Stomach (tissue), 9 donors: ENCODE data around the gene MTCL1. TPM values are rescaled to one million over a fixed set of nuclear protein-coding genes. Genes with fewer than 3 reads are reported as not detected.

Source experiments
- DNase-seq, 2 donors: peaks; one replicate each; pipeline versions ENCODE4 v3.0.0 to v3.0.0-alpha.2; 2013 to 2019
- H3K27ac ChIP-seq, 5 donors: fragments of 200-600 bp in 4 of 5; sonication (generic) in 4 of 5; one replicate each; pipeline ENCODE4 v1.5.1; 2013 to 2019; ENCODE audit warnings: mild to moderate bottlenecking in 1 of 5, moderate library complexity in 1 of 5
- H3K27me3 ChIP-seq, 3 donors: fragments of 200-600 bp; sonication (generic); one replicate each; pipeline ENCODE4 v1.5.1; 2017 to 2019; ENCODE audit warnings: mixed run types in 1 of 3
- H3K36me3 ChIP-seq, 4 donors: fragments of 200-600 bp; sonication (generic); 1 replicate in 3 of 4; 2 replicates in 1 of 4; pipeline ENCODE4 v1.5.1; 2016 to 2019
- H3K4me1 ChIP-seq, 4 donors: fragments of 200-600 bp; sonication (generic); one replicate each; pipeline ENCODE4 v1.5.1; 2016 to 2019
- H3K4me3 ChIP-seq, 4 donors: fragments of 200-600 bp; sonication (generic) in 3 of 4; one replicate each; pipeline ENCODE4 v1.5.1; 2016 to 2019; ENCODE audit warnings: mild to moderate bottlenecking in 1 of 4
- H3K9me3 ChIP-seq, 4 donors: fragments of 200-600 bp; sonication (generic); one replicate each; pipeline ENCODE4 v1.5.1; 2016 to 2019
- EP300 ChIP-seq: sonication (generic); formaldehyde crosslinking; IDR thresholded peaks from one replicate; pipeline ENCODE4 v1.6.1; 2017; ENCODE audit warnings: antibody characterized with exemption
- POLR2A ChIP-seq, 4 donors: fragments of 450-650 bp; IDR thresholded peaks; one replicate each; pipeline ENCODE4 v1.6.1; 2016; ENCODE audit warnings: antibody characterized with exemption in 4 of 4, control low read depth in 2 of 4, mild to moderate bottlenecking in 1 of 4, moderate library complexity in 1 of 4
- POLR2AphosphoS5 ChIP-seq, 3 donors: sonication (generic); formaldehyde crosslinking; IDR thresholded peaks; one replicate each; pipeline ENCODE4 v1.6.1; 2016; ENCODE audit warnings: antibody characterized with exemption in 3 of 3
- WGBS, 5 donors: extraction: QIAGEN DNeasy Blood & Tissue Kit in 3 of 5; methylation state at CpG; one replicate each; pipeline versions ENCODE4 v1.1.5 to v1.1.7; 2013 to 2018; 5-methylcytosine and 5-hydroxymethylcytosine counted together
- intact Hi-C: fragments of 100-400 bp; cut with DNase I; formaldehyde crosslinking; loops from one replicate; pipeline ENCODE4 v1.15.1; 2023; ENCODE audit warnings: low total_unique reads
- polyA plus RNA-seq, 3 donors: library from polyadenylated mRNA; stranded (reverse); fragments of 200-250 nt; gene quantifications; one replicate each; pipeline ENCODE4 v1.2.3, GENCODE V29; 2013
- total RNA-seq, 5 donors: library from RNA; depleted of rRNA; stranded (reverse); fragments of >200 nt; gene quantifications; one replicate each; pipeline versions ENCODE4 v1.1.0 to v1.2.3, GENCODE V29; 2014 to 2016
- TF ChIP-seq, protein P1 (sequence below), 7 experiments: fragments of 450-650 bp in 4 of 7; fragments of 200-600 bp in 3 of 7; sonication (generic) in 3 of 7; IDR thresholded peaks; one replicate each; pipeline ENCODE4 v1.5.1; 2016 to 2019; ENCODE audit warnings: antibody characterized with exemption in 7 of 7, control low read depth in 2 of 7, mild to moderate bottlenecking in 1 of 7
- donor health status: healthy with polysubstance abuse.
- donor health status: Bipolar disorder and iron deficiency.
- donor health status: healthy.

MTCL1 gene
- total and polyA plus RNA-seq, 8 donors: 2.3 to 225 (median 20.5) TPM

DNA sequence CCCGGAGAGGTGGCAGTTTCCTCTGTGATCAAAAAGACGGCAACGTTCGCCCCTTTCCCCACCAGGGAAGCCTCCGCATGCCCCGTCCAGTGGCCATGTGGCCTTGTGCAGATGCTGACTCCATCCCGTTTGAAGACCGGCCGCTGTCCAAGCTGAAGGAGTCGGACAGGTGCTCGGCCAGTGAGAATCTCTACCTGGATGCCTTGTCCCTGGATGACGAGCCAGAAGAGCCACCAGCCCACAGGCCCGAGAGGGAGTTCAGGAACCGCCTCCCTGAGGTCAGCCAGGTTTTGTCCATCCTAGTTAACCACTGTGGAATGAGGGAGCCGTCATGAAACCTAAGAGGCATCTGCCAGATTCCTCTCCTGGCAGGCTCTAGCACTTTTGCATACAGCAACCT is 113.6 kb downstream of the MTCL1 start:
- H3K4me3 ChIP-seq: no peak overlapping the region
- WGBS, 5 donors: 88 to 95% (median 94%) methylated on average over 15 of the region's 15 CpGs
- intact Hi-C loops: no loop called here

DNA sequence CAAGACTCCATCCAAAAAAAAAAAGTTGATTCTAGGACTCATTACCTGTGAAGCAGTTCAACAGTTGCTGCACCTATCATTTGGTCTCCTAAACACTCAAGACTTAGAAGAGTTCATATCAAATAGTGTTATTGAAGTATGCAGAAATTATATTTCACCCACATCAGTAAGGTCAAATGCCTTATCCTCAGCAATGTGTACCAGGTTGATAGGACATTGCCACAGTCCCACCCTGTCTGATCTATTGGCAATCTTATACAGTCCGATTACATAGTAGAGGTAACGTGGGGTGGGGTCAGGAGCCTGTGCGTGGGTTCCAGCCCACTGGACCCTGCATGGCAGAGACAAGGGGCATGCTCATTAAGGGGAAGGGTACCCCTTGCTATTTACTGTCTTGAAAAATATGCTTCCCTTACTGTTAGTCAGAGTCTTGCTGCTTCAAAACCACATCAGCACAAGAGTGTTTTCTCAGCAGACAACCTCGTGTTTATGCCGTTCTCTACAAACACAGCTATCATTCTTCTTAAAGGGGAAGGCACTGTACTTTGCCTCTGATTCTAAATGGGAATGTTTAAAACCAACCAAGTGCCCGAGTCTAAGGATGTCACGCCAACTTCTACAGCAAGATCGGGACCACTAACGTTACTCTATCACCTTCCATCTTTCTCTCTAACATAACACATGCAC is 115.2 kb downstream of the MTCL1 start:
- Histone ChIP-seq H3K36me3 (peaks cover 8 to 76% (median 31%) of the 10 kb centered on the region in 4 donors), H3K9me3 (no peaks in the 10 kb centered on the region), H3K4me1 (peaks cover 0 to 5% (median 0%) of the 10 kb centered on the region in 4 donors), H3K27ac (no peak overlapping the region), H3K4me3 (no peak overlapping the region), H3K27me3 (no peaks in the 10 kb centered on the region)
- intact Hi-C loops: no loop called here
- DNase-seq: no peak
- no peak for TF ChIP-seq POLR2AphosphoS5 (IDR thresholded peaks at IDR 0.05)
- TF ChIP-seq POLR2A (IDR thresholded peaks at IDR 0.05): no peak
- TF ChIP-seq, protein P1, sequence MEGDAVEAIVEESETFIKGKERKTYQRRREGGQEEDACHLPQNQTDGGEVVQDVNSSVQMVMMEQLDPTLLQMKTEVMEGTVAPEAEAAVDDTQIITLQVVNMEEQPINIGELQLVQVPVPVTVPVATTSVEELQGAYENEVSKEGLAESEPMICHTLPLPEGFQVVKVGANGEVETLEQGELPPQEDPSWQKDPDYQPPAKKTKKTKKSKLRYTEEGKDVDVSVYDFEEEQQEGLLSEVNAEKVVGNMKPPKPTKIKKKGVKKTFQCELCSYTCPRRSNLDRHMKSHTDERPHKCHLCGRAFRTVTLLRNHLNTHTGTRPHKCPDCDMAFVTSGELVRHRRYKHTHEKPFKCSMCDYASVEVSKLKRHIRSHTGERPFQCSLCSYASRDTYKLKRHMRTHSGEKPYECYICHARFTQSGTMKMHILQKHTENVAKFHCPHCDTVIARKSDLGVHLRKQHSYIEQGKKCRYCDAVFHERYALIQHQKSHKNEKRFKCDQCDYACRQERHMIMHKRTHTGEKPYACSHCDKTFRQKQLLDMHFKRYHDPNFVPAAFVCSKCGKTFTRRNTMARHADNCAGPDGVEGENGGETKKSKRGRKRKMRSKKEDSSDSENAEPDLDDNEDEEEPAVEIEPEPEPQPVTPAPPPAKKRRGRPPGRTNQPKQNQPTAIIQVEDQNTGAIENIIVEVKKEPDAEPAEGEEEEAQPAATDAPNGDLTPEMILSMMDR (IDR thresholded peaks at IDR 0.05): no peak
- no peak for TF ChIP-seq EP300
- WGBS, 5 donors: 55 to 65% (median 56%) methylated on average over 9 of the region's 9 CpGs

More for the DNA sequence above, 113.6 kb downstream of the MTCL1 start:
- peaks cover 0 to 6% (median 0%) of the 10 kb centered on the region in 4 donors for H3K4me1 ChIP-seq
- H3K27me3 ChIP-seq: no peaks in the 10 kb centered on the region
- no peak for DNase-seq
- peaks cover 0 to 71% (median 21%) of the 10 kb centered on the region in 4 donors for H3K36me3 ChIP-seq
- no peak for TF ChIP-seq POLR2A (IDR thresholded peaks at IDR 0.05)
- TF ChIP-seq, protein P1 (IDR thresholded peaks at IDR 0.05): no peak
- TF ChIP-seq POLR2AphosphoS5 (IDR thresholded peaks at IDR 0.05): no peak
- TF ChIP-seq EP300: no peak
- no peaks in the 10 kb centered on the region for H3K9me3 ChIP-seq
- H3K27ac ChIP-seq: no peak overlapping the region

DNA sequence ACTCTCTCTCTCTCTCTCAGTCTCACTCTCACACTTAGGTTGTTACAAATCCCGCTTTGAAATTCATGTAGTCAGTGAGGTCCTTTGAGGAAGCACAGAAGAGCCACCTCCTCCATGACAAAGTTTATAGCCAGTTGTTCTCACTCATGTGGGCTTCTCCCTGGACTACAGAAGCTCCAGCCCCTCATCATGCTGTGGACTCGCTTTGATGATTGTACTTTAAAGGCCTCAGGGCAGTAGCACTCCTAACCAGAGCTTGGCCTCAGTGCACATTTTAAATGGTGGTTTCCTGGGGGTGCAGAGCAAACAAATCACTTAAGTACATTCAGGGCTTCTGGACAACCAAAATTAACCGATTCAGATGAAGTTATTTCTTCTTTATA is 115.7 kb downstream of the MTCL1 start:
- Histone ChIP-seq H3K4me3 (no peak overlapping the region), H3K4me1 (peaks cover 0 to 5% (median 0%) of the 10 kb centered on the region in 4 donors), H3K27ac (no peak overlapping the region), H3K36me3 (peaks cover 8 to 82% (median 34%) of the 10 kb centered on the region in 4 donors), H3K9me3 (no peaks in the 10 kb centered on the region), H3K27me3 (no peaks in the 10 kb centered on the region)
- TF ChIP-seq POLR2AphosphoS5 (IDR thresholded peaks at IDR 0.05) (no peak), POLR2A (IDR thresholded peaks at IDR 0.05) (no peak), EP300 (no peak)
- TF ChIP-seq, protein P1 (IDR thresholded peaks at IDR 0.05): no peak
- DNase-seq: no peak
- intact Hi-C loops: no loop called here
- WGBS, 5 donors: 76 to 89% (median 86%) methylated on average over 3 of the region's 3 CpGs

DNA sequence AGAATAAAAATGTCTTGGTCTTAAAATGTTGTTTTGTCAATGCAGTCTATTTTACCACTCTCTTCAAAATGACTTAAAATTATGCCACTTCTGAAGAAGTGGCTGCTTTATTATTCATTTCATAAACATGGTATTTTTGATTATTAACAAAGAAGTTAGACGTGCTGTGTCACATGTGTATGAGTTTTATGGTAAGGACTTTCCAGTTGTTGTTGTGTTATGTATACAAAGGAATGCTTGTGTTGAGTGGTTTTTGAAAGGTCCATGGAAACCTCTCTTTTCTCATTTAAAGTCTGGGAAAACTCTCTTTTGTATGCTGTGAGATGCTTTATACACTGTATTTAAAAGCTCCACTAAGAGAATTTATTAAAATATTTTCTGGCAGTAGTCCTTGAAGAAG is 116.2 kb downstream of the MTCL1 start:
- no peak overlapping the region for H3K27ac ChIP-seq
- H3K4me1 ChIP-seq: peaks cover 0 to 2% (median 2%) of the 10 kb centered on the region in 4 donors
- no peaks in the 10 kb centered on the region for H3K27me3 ChIP-seq
- 72 to 92% (median 79%) methylated on average over 1 of the region's 1 CpG for WGBS, 5 donors
- TF ChIP-seq POLR2AphosphoS5 (IDR thresholded peaks at IDR 0.05): no peak
- TF ChIP-seq EP300: no peak
- no peak for DNase-seq
- H3K9me3 ChIP-seq: no peaks in the 10 kb centered on the region
- no peak overlapping the region for H3K4me3 ChIP-seq
- intact Hi-C loops: no loop called here
- peaks cover 8 to 83% (median 34%) of the 10 kb centered on the region in 4 donors for H3K36me3 ChIP-seq

DNA sequence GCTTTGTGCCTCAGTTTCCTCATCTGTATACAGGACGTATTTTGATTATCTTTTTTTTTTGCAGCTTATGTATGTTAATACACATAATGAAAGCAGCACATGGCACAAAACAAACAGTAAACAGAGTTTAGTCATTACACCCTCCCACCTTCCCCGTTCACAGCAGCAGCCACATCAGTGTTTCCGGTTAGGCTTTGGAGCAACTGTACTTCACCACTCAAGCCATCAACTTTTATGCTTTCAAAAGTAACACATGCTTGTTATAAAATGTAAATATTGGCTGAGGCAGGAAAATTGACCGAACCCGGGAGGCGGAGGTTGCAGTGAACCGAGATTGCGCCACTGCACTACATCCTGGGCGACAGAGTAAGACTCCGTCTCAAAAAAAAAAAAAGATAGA is 117.3 kb downstream of the MTCL1 start:
- no peaks in the 10 kb centered on the region for H3K27me3 ChIP-seq
- peaks cover 5 to 13% (median 11%) of the 10 kb centered on the region in 4 donors for H3K4me1 ChIP-seq
- 39 to 75% (median 56%) methylated on average over 10 of the region's 10 CpGs for WGBS, 5 donors
- H3K36me3 ChIP-seq: peaks cover 8 to 82% (median 33%) of the 10 kb centered on the region in 4 donors
- TF ChIP-seq, protein P1 (IDR thresholded peaks at IDR 0.05): no peak
- TF ChIP-seq EP300 (no peak), POLR2AphosphoS5 (IDR thresholded peaks at IDR 0.05) (no peak), POLR2A (IDR thresholded peaks at IDR 0.05) (no peak)
- H3K9me3 ChIP-seq: no peaks in the 10 kb centered on the region
- no peak overlapping the region for H3K27ac ChIP-seq
- no peak overlapping the region for H3K4me3 ChIP-seq
- no peak for DNase-seq
- intact Hi-C loops: no loop called here
